ENCODE data around the gene ARHGAP26.

ARHGAP26 gene

DNA sequence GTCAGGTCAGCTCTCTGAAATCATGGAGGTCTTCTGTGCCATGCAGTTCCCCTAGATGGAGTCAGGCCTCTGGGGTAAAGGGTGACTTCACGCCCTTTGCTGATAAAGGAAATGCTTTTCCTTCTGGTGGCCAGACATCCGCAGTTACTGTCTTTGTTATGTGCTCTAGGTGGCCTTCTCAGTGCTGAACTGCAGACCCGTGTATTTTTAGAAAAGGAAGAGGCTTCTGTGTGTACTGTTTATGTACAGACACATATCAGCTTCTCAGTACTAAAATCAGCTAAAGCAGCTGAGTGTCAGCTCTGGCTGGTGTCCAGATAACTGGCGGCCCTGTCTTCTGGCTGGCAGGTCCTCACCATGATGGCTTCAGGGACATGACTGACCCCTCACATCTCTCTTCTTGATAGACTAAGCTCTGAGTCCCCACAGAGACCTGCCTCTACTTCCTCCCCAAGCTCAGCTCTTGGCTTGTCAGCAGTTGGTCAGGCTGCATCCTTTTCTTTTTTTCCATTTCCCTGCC is 75.3 kb downstream of the ARHGAP26 start:
- TF ChIP-seq, protein P1, sequence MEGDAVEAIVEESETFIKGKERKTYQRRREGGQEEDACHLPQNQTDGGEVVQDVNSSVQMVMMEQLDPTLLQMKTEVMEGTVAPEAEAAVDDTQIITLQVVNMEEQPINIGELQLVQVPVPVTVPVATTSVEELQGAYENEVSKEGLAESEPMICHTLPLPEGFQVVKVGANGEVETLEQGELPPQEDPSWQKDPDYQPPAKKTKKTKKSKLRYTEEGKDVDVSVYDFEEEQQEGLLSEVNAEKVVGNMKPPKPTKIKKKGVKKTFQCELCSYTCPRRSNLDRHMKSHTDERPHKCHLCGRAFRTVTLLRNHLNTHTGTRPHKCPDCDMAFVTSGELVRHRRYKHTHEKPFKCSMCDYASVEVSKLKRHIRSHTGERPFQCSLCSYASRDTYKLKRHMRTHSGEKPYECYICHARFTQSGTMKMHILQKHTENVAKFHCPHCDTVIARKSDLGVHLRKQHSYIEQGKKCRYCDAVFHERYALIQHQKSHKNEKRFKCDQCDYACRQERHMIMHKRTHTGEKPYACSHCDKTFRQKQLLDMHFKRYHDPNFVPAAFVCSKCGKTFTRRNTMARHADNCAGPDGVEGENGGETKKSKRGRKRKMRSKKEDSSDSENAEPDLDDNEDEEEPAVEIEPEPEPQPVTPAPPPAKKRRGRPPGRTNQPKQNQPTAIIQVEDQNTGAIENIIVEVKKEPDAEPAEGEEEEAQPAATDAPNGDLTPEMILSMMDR (IDR thresholded peaks at IDR 0.05; ENCODE audit: insufficient read depth, low read depth, low read length, missing control alignments): no peak
- peak; percentile 9 for DNase-seq (ENCODE audit: low read depth)
- no peak overlapping the region for H3K4me3 ChIP-seq (ENCODE audit: low read depth, low read length)

DNA sequence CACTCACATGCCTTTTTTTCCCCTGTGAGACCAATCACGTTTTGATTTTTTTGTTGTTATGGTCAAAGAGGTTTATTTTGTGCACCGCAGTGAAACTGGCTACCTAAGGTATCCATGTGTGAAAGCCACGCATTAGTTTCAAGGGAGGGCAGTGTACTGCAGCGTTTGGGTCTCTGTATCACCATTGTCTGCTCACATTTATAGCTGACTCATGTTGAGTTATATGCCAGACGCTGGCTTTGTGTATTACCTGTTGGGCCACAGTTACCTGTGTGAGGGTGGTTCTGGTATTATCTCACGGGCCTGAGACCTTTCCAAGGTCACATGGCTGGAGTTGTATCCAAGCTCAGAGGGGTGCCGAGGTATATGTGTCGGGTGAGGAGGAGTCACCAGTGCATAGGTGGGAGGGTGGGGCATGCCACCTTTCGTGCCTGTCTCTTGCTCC is 75.8 kb downstream of the ARHGAP26 start:
- H3K4me3 ChIP-seq (ENCODE audit: low read depth, low read length): no peak overlapping the region

DNA sequence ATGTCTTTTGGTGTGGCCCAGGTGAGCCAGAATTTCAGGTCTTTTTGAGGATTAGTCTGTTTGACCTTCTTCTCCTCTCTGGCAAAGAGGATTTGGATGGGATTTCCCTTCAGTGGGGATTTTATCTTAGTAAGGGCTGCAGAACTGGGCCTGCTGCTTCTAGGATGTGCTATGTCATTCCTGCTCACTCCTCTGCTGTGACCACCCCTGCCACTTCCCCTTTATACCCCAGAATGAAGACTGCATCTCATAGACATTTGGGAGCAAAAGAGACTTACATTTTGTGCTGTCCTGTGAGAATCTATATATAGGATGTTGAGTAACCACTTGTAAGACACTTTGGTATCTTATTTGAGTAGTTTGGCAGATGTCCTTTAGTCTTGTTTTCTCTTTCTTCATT is 76.2 kb downstream of the ARHGAP26 start:
- no peak for DNase-seq (ENCODE audit: low read depth)
- TF ChIP-seq, protein P1 (IDR thresholded peaks at IDR 0.05; ENCODE audit: insufficient read depth, low read depth, low read length, missing control alignments): no peak
- H3K4me3 ChIP-seq (ENCODE audit: low read depth, low read length): no peak overlapping the region

More for the DNA sequence above, 75.8 kb downstream of the ARHGAP26 start:
- DNase-seq (ENCODE audit: low read depth): peak; percentile 12
- TF ChIP-seq, protein P1 (IDR thresholded peaks at IDR 0.05; ENCODE audit: insufficient read depth, low read depth, low read length, missing control alignments): no peak

DNA sequence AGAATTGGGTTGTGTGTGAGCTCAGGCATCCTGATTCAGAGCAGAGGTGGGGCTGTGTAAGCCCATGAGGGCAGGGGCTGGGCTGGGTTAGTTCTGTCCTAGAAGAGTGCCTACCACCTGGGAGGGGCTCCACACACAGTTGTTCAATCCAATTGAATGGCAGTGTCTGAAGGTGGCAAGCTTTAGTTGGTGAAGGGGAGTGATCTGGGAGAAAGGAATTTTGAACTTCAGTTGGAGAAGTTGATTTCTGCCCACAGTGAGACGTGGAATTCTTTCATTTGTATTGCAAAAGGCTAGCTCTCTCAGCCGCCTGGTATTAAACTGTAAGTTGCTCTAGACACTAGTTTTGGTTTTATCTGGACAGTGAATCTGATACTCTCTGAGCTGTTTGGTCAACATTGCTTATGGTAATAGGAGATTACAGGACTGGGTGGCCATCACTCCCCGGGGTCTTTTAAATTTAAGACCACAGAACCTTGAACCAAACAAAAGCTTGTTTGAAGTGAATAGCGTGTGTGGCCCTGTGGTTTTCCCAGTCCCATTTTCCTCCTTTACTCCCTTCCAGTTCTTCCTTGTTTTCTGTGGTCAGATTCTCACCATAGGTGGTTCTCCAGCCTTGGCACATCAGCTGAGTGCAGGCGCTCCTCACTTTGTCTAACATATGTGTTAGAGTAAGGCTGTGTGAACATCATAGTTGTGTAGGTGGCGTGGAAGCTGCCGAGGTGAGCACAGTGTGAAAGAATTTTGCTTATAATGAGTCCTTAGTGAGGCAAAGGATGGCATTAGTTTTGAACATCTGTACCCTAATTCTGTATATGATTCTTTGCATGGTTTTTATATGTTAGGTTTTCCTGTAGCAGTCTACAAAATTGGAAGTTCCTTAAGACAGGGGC is 78.0 kb downstream of the ARHGAP26 start:
- TF ChIP-seq, protein P1 (IDR thresholded peaks at IDR 0.05; ENCODE audit: insufficient read depth, low read depth, low read length, missing control alignments): no peak
- DNase-seq (ENCODE audit: low read depth): no peak
- no peak overlapping the region for H3K4me3 ChIP-seq (ENCODE audit: low read depth, low read length)

DNA sequence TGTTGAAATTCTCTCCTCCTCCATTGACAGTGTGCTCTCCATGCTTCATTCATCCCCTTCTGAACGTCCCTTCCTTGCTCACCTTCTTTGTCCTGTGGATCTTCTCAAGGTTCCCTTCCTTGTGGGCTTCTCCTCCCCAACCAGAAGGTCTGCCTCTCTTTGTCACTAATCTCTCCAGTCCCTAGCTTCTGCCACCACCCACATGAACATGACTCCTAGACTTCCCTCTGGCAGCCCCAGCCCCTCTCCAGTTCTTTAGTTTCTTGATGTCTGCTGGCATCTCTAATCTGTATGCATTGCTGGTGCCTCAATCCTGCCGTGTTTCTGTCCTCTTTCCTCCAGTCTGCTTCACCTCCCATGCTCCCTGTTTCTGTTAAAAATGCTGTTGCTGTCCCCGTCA is 79.3 kb downstream of the ARHGAP26 start:
- no peak for DNase-seq (ENCODE audit: low read depth)
- TF ChIP-seq, protein P1 (IDR thresholded peaks at IDR 0.05; ENCODE audit: insufficient read depth, low read depth, low read length, missing control alignments): no peak
- no peak overlapping the region for H3K4me3 ChIP-seq (ENCODE audit: low read depth, low read length)

DNA sequence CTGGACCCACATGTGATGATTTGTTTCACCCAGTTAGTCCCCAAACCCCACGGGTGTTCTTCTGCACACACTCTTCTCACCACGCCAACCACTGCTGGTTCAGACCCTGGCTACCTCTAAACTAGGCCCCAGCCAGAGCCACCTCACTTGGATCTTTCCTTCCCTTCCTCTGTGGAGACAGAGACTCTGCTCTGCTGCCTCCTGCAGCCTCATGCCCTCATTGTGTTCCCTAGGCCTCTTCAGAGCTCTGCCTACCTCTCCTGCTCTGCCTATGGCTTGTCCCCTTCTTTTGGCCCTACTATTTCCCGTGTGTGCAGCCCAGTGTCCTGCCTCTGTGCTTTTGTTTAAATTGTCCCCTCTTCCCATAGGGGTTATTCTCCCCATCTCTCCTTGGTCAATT is 79.7 kb downstream of the ARHGAP26 start:
- DNase-seq (ENCODE audit: low read depth): no peak
- no peak overlapping the region for H3K4me3 ChIP-seq (ENCODE audit: low read depth, low read length)
- TF ChIP-seq, protein P1 (IDR thresholded peaks at IDR 0.05; ENCODE audit: insufficient read depth, low read depth, low read length, missing control alignments): no peak
